K562 (cell line): Measurements from ENCODE around the gene CYSTM1. TPM values are rescaled to one million over a fixed set of nuclear protein-coding genes. Genes with fewer than 3 reads are reported as not detected.

Experiments
- ATAC-seq: fragments of 200-7000 bp; cut with Tn5 transposase; 3 replicates; pipeline ENCODE4 v1.9.1; 2020; ENCODE audit warnings: moderate library complexity
- BruUV-seq: library from RNA; stranded (reverse); fragments of 400-500 nt; replicated peaks from 2 replicates; lab custom pipeline; 2021; lab: Mats Ljungman, UMichigan
- CTCF ChIA-PET: fragments of 300-600 bp; formaldehyde crosslinking; extraction: SDS; loops from one replicate; lab custom pipeline; 2021; ENCODE audit warnings: low intra/inter-chr PET ratio; lab: Yijun Ruan, JAX
- POLR2A ChIA-PET: fragments of 300-600, 350-650 bp; sonication (Branson Sonifier 250); formaldehyde crosslinking; extraction: SDS; loops from one replicate; lab custom pipeline; 2021; ENCODE audit warnings: antibody characterized with exemption, inconsistent platforms; lab: Yijun Ruan, JAX
- DNase-seq, 4 experiments: peaks; one replicate each; pipeline versions ENCODE4 v3.0.0 to v3.0.0-alpha.2; 2011 to 2018; ENCODE audit warnings: low spot score in 3 of 4, mixed read lengths in 3 of 4; ENCODE audit errors: extremely low read depth in 1 of 4
- FAIRE-seq: peaks from 2 replicates; lab custom pipeline; 2011; peaks lifted over from hg19 to GRCh38; lab: Jason Lieb, UNC
- H2AFZ ChIP-seq: 2 replicates; pipeline ENCODE4 v1.6.0; 2011; ENCODE audit warnings: low read depth, low read length, control low read depth, inconsistent platforms
- H3K27ac ChIP-seq: fragments of 200-600 bp; 3 replicates; pipeline ENCODE4 v1.8.0; 2011; ENCODE audit warnings: low read depth, mild to moderate bottlenecking, control low read depth, inconsistent platforms, low read length, moderate library complexity, mixed read lengths; ENCODE audit errors: extremely low read depth
- H3K27me3 ChIP-seq, 2 experiments: fragments of 300-600 bp in 1 of 2; 2 replicates in 1 of 2; 3 replicates in 1 of 2; pipeline versions ENCODE4 v1.6.0 to v1.8.0; 2011; ENCODE audit warnings: inconsistent platforms in 2 of 2, low read length in 2 of 2, mild to moderate bottlenecking in 1 of 2, mixed read lengths in 1 of 2, moderate library complexity in 1 of 2; ENCODE audit not compliant: control insufficient read depth in 2 of 2, insufficient read depth in 2 of 2
- H3K36me3 ChIP-seq: fragments of 300-600 bp; 3 replicates; pipeline ENCODE4 v1.8.0; 2011; ENCODE audit warnings: mild to moderate bottlenecking, low read length, inconsistent platforms; ENCODE audit not compliant: control insufficient read depth, insufficient read depth
- H3K4me1 ChIP-seq, 2 experiments: fragments of 200-600 bp in 1 of 2; replicated peaks in 1 of 2; 2 replicates in 1 of 2; 3 replicates in 1 of 2; pipeline versions ENCODE4 v1.5.1 to v1.8.0; 2011; ENCODE audit warnings: inconsistent platforms in 2 of 2, low read length in 2 of 2, mild to moderate bottlenecking in 1 of 2, mixed read lengths in 1 of 2, moderate library complexity in 1 of 2; ENCODE audit not compliant: control insufficient read depth in 2 of 2, insufficient read depth in 2 of 2
- H3K4me2 ChIP-seq: 2 replicates; pipeline ENCODE4 v1.6.1; 2011; ENCODE audit warnings: low read length, control low read depth, inconsistent platforms, mixed read lengths; ENCODE audit not compliant: insufficient read depth
- H3K4me3 ChIP-seq: fragments of 200-600 bp; sonication (generic), shearing (Covaris generic); 2 replicates; pipeline ENCODE4 v1.5.1; 2016; ENCODE audit warnings: control low read depth, inconsistent platforms
- H3K79me2 ChIP-seq: fragments of 200-600 bp; 3 replicates; pipeline ENCODE4 v1.8.0; 2011; ENCODE audit warnings: low read length, inconsistent platforms; ENCODE audit not compliant: control insufficient read depth, insufficient read depth
- H3K9ac ChIP-seq, 2 experiments: 2 replicates each; pipeline versions ENCODE4 v1.6.0 to v1.6.1; 2011; ENCODE audit warnings: low read depth in 2 of 2, low read length in 2 of 2, control low read depth in 1 of 2, inconsistent platforms in 1 of 2, mild to moderate bottlenecking in 1 of 2, mixed read lengths in 1 of 2; ENCODE audit not compliant: insufficient read depth in 1 of 2
- H3K9me1 ChIP-seq: one replicate; pipeline ENCODE4 v1.6.0; 2011; ENCODE audit warnings: inconsistent platforms, mild to moderate bottlenecking, low read length, moderate library complexity; ENCODE audit not compliant: control insufficient read depth, insufficient read depth
- H3K9me3 ChIP-seq: replicated peaks from 2 replicates; pipeline ENCODE4 v1.5.1; 2011; ENCODE audit warnings: low read depth, low read length, inconsistent platforms; ENCODE audit not compliant: control insufficient read depth, insufficient read depth
- H4K20me1 ChIP-seq: replicated peaks from 2 replicates; pipeline ENCODE4 v1.6.1; 2011; ENCODE audit warnings: low read length, inconsistent platforms, mixed read lengths; ENCODE audit not compliant: control insufficient read depth, insufficient read depth
- ARID3A ChIP-seq: IDR thresholded peaks from 2 replicates; pipeline ENCODE4 v1.6.1; 2012; ENCODE audit warnings: low read depth, low read length, improper control_type of control experiment, borderline replicate concordance
- EP400 ChIP-seq: fragments of 450-650 bp; IDR thresholded peaks from 2 replicates; pipeline ENCODE4 v1.6.1; 2017; ENCODE audit warnings: antibody characterized with exemption, mild to moderate bottlenecking, moderate library complexity
- HMBOX1 ChIP-seq: sonication (generic); IDR thresholded peaks from 2 replicates; pipeline ENCODE4 v1.6.1; 2016
- HNRNPK ChIP-seq: fragments of 200-400 bp; formaldehyde crosslinking; IDR thresholded peaks from one replicate; pipeline ENCODE4 v1.6.1; 2018; ENCODE audit warnings: mild to moderate bottlenecking, low read depth, low read length; ENCODE audit not compliant: poor library complexity, severe bottlenecking
- KLF1 ChIP-seq: fragments of 450-650 bp; IDR thresholded peaks from 2 replicates; pipeline ENCODE4 v1.6.1; 2016; ENCODE audit warnings: missing genetic modification characterization, missing compliant biosample characterization
- MCM2 ChIP-seq: fragments of 450-650 bp; IDR thresholded peaks from 2 replicates; pipeline ENCODE4 v1.6.1; 2017; ENCODE audit warnings: low read depth, mild to moderate bottlenecking
- NBN ChIP-seq: fragments of 450-650 bp; IDR thresholded peaks from 2 replicates; pipeline ENCODE4 v1.6.1; 2016; ENCODE audit warnings: low read depth, mild to moderate bottlenecking
- RBFOX2 ChIP-seq: fragments of 200-400 bp; formaldehyde crosslinking; IDR thresholded peaks from 2 replicates; pipeline ENCODE4 v1.6.1; 2017; ENCODE audit warnings: low read depth, mild to moderate bottlenecking, low read length, moderate library complexity
- TCF7L2 ChIP-seq: fragments of 150-350 bp; IDR thresholded peaks from 2 replicates; pipeline ENCODE4 v1.6.1; 2016; ENCODE audit warnings: low read depth, mild to moderate bottlenecking, low read length, moderate library complexity
- UBTF ChIP-seq, 2 experiments: IDR thresholded peaks; 2 replicates each; pipeline ENCODE4 v1.6.1; 2012; ENCODE audit warnings: improper control_type of control experiment in 2 of 2, low read depth in 2 of 2, low read length in 2 of 2, borderline replicate concordance in 1 of 2
- ZNF584 ChIP-seq: fragments of 200-800 bp; sonication (Bioruptor generic); IDR thresholded peaks from 2 replicates; pipeline ENCODE4 v1.6.1; 2016; ENCODE audit warnings: low read depth, mild to moderate bottlenecking, missing genetic modification characterization, missing compliant biosample characterization
- WGBS: fragments of 100-300 bp; shearing (Covaris generic); methylation state at CpG from one replicate; pipeline ENCODE4 v1.1.6; 2016; ENCODE audit warnings: low coverage, mixed read lengths; ENCODE audit not compliant: insufficient coverage; ENCODE audit errors: missing lambda C conversion rate; 5-methylcytosine and 5-hydroxymethylcytosine counted together
- in situ Hi-C: fragments of 300-500 bp; cut with MboI; formaldehyde crosslinking; loops from 4 replicates; pipeline ENCODE4 v1.15.0; 2018; ENCODE audit warnings: inconsistent platforms, mixed read lengths
- intact Hi-C: fragments of 100-400 bp; cut with micrococcal nuclease; formaldehyde crosslinking; loops from 2 replicates; pipeline ENCODE4 v1.14.2; 2022
- polyA plus RNA-seq, 8 experiments: library from polyadenylated mRNA; depleted of rRNA in 4 of 8; stranded (reverse) in 5 of 8; unstranded in 3 of 8; fragments of >200 nt; fragmentation: Nextera tagmentation in 2 of 8; fragmentation: Illumina TruSeq in 1 of 8; extraction: Ambion mirVana in 2 of 8; extraction: Trizol in 1 of 8; gene quantifications; 2 replicates each; pipeline versions ENCODE4 v1.2.1 to v1.2.3, GENCODE V29; 2011 to 2014; ENCODE audit warnings: inconsistent platforms in 1 of 8, missing spikeins in 1 of 8
- total RNA-seq, 7 experiments: library from RNA; depleted of rRNA in 6 of 7; stranded (reverse); fragments of >200 nt in 6 of 7; fragmentation: Illumina TruSeq in 2 of 7; extraction: Trizol in 2 of 7; gene quantifications; 2 replicates each; pipeline versions ENCODE4 v1.2.1 to v1.2.3, GENCODE V29; 2011 to 2021; ENCODE audit warnings: low replicate concordance in 1 of 7

CYSTM1 gene
- total and polyA plus RNA-seq, 9 of the 15 experiments (the other 6 are each of a cell fraction or from before 2014, with no cell fraction given) = 76.1 to 422 (median 108) TPM

DNA sequence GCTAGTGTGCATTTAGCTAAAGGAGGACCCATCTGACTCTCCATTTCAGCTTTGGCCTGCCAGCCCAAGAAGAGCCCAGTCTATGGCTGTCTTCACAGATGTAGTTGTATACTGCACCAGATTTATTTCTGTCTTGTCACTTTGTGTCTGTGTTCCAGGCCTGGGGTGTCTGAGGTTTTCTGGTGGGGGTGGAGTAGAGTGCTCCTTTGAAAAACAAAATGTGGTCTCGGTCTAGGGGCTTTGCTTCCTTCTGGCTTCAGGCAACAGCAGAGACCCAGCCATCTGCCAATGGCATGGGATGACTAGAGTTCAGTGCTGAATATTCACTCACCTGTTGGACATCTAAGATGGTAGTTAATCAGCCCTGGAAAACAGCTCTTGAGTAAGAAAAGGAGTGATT, 38.4 kb upstream of the CYSTM1 start:
- no peak overlapping the region for H3K4me3 ChIP-seq
- intact Hi-C loops = no loop called here
- no peaks in the 10 kb centered on the region for H3K9me1 ChIP-seq
- in situ Hi-C loops = no loop called here
- no peak for TF ChIP-seq HNRNPK
- no peak for TF ChIP-seq HMBOX1
- no peak for TF ChIP-seq TCF7L2
- no peak for TF ChIP-seq MCM2
- TF ChIP-seq ZNF584 (CRISPR knock-in tag) = no peak
- TF ChIP-seq RBFOX2 = no peak
- no peak for TF ChIP-seq UBTF (IDR thresholded peaks at IDR 0.05; ENCODE audit: borderline replicate concordance in 1 of 2, low read depth in 2 of 2, low read length in 2 of 2)
- TF ChIP-seq NBN = no peak
- no peak for TF ChIP-seq ARID3A
- no peak for TF ChIP-seq KLF1 (tag)
- no peak for TF ChIP-seq EP400
- DNase-seq (no peak), FAIRE-seq (no peak), ATAC-seq (no peak)
- no peaks in the 10 kb centered on the region for H3K9me3 ChIP-seq
- H3K79me2 ChIP-seq = no peaks in the 10 kb centered on the region
- CTCF ChIA-PET = no interaction called here
- H3K9ac ChIP-seq = no peak overlapping the region
- no peak overlapping the region for H2AFZ ChIP-seq
- no peaks in the 10 kb centered on the region for H3K36me3 ChIP-seq
- no peaks in the 10 kb centered on the region; a peak in 1 of 5 replicates for H3K4me1 ChIP-seq
- no TSS peak for BruUV-seq
- 0% methylated on average over 1 of the region's 1 CpG for WGBS
- no peak overlapping the region for H3K27ac ChIP-seq
- H3K4me2 ChIP-seq = no peak overlapping the region
- POLR2A ChIA-PET = interaction anchor here (0.8 to 1.3 kb wide), 3 partner anchors 8 to 33 kb away, joined by 3 to 4 read pairs (median 3); no protein-coding TSS in a partner anchor
- H3K27me3 ChIP-seq = peaks cover 3 to 10% of the 10 kb centered on the region in 2 experiments; a peak in 3 of 5 replicates
- no peaks in the 10 kb centered on the region; the same call in 1 of the 2 replicates for H4K20me1 ChIP-seq
